ENCODE results near the gene NKX1-1.

NKX1-1 gene

DNA sequence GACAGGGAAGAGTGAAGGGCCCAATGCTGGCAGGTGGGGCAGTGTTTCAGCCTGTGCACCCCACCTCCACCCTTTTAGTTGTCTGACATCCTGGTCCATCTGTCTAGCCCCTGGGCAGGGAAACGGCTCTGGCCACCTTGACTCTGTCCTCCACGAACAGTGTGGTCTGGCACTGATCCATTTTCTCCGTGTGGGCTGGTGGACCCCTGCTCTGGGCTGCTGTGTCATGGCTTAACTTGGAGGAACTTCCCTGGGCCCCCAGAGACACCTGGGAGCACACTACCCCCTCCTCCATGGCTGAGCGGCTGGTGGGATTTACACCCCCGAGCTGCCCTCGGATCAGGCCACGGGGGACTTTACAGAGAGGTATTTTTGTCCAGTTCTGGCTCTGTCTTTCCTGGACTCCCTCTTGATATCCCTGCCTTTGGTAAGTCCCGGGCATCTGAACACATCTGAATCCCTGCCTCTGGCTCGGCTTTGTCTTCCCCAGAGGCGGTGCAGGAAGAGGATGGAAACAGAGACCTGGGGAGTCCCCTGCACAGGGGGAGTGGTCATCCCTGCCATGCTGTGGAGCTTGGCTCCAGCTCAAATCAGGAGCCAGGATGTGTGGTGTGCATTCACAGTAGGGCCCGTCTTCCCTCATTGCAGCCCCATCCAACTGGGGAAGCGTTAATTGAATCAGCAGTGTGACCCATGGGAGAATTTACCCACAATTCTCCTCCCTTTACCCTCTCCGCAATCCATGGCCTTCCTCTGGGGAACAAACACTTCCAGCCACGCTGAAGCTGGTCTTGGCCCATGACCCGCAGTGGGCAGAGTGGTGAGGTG lies 6.3 kb upstream of the NKX1-1 start:
- ChIA-PET POLR2A (no interaction called here), CTCF (no interaction called here)
- no peak for DNase-seq (ENCODE audit: low read depth, low spot score)
- H3K4me3 ChIP-seq (ENCODE audit: low read depth, low read length) = no peak overlapping the region
- TF ChIP-seq, protein P1, sequence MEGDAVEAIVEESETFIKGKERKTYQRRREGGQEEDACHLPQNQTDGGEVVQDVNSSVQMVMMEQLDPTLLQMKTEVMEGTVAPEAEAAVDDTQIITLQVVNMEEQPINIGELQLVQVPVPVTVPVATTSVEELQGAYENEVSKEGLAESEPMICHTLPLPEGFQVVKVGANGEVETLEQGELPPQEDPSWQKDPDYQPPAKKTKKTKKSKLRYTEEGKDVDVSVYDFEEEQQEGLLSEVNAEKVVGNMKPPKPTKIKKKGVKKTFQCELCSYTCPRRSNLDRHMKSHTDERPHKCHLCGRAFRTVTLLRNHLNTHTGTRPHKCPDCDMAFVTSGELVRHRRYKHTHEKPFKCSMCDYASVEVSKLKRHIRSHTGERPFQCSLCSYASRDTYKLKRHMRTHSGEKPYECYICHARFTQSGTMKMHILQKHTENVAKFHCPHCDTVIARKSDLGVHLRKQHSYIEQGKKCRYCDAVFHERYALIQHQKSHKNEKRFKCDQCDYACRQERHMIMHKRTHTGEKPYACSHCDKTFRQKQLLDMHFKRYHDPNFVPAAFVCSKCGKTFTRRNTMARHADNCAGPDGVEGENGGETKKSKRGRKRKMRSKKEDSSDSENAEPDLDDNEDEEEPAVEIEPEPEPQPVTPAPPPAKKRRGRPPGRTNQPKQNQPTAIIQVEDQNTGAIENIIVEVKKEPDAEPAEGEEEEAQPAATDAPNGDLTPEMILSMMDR (IDR thresholded peaks at IDR 0.05; ENCODE audit: insufficient read depth, low read length, missing control alignments) = no peak

DNA sequence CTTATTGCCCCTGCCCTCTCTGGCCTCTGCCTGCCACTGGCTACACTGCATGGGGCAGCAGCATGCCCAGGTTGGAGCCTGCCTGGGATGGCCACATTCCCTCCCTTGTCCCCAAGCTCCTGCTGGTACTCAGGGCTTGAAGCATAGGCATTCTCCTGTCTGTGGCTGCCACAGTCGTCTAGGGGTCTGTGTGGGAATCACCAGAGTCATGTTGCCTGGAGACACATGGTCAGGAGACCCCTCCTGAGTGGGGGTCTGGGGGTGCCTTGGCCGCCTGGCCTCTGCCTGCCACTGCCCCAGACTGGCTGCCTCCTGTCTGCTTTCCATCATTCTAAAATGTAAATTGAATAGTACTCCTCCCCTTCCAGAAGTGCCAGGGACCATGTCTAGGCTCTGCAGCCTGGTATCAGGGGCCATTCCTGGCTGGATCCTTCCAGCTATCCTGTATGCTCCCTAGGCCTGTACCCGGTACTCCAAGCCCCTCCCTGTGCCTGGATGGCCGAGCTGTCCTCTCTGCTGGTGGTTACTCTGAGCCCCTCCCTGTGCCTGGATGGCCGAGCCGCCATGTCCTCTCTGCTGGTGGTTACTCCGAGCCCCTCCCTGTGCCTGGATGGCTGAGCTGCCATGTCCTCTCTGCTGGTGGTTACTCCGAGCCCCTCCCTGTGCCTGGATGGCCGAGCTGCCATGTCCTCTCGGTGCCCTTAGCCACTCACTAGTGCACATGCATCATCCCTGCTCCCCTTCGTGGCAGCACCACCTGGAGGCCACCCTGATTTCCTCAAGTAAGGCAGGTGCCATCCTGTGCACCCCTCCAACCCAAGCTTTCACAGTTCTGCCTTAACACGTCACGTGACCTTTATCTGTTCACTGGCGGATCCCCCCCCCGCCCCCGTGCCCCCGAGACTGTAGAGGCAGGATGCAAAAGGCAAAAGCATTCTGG lies 5.5 kb upstream of the NKX1-1 start:
- no peak for DNase-seq (ENCODE audit: low read depth, low spot score)
- H3K4me3 ChIP-seq (ENCODE audit: low read depth, low read length) = no peak overlapping the region
- ChIA-PET POLR2A (no interaction called here), CTCF (no interaction called here)
- TF ChIP-seq, protein P1 (IDR thresholded peaks at IDR 0.05; ENCODE audit: insufficient read depth, low read length, missing control alignments) = no peak

DNA sequence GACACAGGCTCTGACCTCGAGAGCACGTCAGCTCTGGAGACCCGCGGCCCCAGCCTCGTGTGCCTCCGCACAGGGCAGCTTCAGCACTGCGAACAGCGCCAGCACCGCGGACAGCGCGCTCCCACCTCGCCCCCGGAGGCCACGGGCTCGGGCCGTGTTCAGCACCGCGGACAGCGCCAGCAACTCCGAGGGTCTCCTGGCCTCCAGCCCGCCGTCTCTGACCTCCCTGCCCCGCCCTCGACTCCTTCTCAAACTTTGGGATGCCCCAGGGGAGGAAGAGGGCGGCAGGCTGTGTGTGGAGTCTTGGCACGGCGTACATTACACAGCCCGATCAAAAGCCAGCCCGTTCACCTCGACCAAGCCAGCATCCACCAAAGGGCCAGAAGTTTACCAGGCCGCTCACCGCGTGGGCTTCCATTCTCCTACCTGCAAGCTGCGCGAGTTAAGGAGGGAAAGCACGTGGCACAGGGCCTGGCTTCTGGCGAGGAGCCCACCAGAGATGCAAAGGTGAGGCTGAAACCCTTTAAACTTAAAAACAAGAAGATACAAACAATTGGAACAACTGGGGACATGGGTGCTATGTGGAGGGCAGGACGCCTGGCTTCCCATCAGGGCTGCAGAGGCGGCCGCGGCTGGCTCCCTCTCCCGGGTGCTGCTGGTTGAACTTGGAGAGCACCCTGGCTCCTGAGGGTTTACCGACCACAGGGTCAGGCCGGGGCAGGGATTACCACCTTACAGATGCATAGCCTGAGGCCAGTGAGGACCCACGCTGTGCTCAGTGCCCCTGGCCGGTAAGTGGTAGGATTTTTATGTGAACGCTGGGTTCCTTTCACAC lies 4.5 kb upstream of the NKX1-1 start:
- no peak for DNase-seq (ENCODE audit: low read depth, low spot score)
- no peak overlapping the region for H3K4me3 ChIP-seq (ENCODE audit: low read depth, low read length)
- ChIA-PET CTCF (no interaction called here), POLR2A (no interaction called here)
- TF ChIP-seq, protein P1 (IDR thresholded peaks at IDR 0.05; ENCODE audit: insufficient read depth, low read length, missing control alignments) = no peak

DNA sequence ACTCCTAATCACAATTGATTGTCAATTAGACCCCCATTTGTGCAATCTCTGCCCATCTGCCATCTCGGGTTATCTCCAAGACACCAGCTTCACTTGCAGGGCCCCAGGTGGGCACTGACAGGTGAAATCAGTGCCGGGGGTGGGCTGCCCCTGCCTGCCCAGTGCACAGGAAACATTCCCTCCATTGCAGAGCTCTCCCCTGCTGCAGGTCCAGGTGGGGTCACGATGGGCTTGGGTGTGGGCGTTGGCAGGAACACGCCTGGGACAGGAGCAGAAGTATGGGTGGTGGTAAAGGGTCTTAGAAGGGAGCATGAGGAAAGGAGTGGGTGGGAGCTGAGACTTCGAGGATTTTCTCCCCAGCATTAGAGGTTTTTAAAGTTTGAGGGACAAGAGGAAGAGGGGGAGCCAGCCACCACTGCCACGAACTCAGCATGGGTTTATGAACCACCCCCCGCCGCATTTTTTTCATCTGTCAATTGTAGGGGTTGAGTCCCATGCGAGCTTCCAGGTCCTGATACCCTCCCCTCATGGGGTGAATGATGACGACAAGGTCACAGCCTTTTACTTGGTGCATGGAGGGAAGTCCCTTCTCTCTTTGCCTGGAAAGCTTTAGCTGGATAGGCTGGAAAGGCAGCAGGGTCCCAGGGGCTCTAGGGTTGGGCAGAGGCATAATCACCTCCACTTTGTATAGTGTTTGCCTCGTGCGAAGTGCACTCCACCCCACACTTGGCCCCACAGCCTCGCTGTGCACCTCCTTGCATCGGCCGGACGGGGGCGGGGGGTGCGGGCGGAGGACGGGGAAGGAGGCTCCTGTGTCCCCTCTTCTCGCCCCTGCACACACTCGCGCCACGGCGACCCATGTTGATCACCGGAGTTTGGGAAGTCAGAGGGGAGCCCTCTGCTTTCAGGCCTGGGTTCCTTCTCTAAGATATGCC lies 3.5 kb upstream of the NKX1-1 start:
- no peak overlapping the region for H3K4me3 ChIP-seq (ENCODE audit: low read depth, low read length)
- DNase-seq (ENCODE audit: low read depth, low spot score) = no peak
- ChIA-PET CTCF (no interaction called here), POLR2A (no interaction called here)
- TF ChIP-seq, protein P1 (IDR thresholded peaks at IDR 0.05; ENCODE audit: insufficient read depth, low read length, missing control alignments) = no peak

DNA sequence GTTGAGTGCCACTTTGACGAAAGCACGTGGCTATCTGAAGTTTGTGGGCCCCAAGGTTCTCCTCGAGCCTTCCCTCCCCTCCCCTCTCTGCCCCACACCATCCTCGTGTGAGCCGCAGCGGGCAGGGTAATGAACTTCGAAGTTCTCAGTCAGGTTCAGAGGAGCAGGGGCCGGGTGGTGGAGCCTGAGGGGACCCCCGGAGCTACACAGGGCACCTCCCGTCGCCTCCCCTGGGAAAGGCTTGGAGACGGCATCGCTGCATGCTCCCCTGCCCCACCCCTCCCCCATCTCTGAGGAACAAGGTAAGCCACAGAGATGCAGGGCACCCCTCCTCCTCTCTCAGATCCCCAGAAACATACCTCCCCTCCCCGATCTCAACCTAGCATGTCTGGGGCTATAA lies 2.8 kb upstream of the NKX1-1 start:
- POLR2A ChIA-PET = no interaction called here
- CTCF ChIA-PET = no interaction called here
- H3K4me3 ChIP-seq (ENCODE audit: low read depth, low read length) = no peak overlapping the region
- no peak for DNase-seq (ENCODE audit: low read depth, low spot score)
- TF ChIP-seq, protein P1 (IDR thresholded peaks at IDR 0.05; ENCODE audit: insufficient read depth, low read length, missing control alignments) = no peak
